SK-N-SH treated with all-trans-retinoic acid at 6 μM for 48 hours (cell line): Measurements from ENCODE around the gene LRRC42.

ENCODE experiments used
- PATZ1 ChIP-seq: fragments of 250-450 bp; sonication (Bioruptor Pico); IDR thresholded peaks from 2 replicates; pipeline ENCODE4 v1.8.0; 2020; ENCODE audit warnings: mild to moderate bottlenecking, moderate library complexity, borderline replicate concordance
- RARB ChIP-seq: fragments of 250-450 bp; sonication (Bioruptor Pico); IDR thresholded peaks from 2 replicates; pipeline ENCODE4 v1.8.0; 2021; ENCODE audit warnings: mild to moderate bottlenecking, moderate library complexity

DNA sequence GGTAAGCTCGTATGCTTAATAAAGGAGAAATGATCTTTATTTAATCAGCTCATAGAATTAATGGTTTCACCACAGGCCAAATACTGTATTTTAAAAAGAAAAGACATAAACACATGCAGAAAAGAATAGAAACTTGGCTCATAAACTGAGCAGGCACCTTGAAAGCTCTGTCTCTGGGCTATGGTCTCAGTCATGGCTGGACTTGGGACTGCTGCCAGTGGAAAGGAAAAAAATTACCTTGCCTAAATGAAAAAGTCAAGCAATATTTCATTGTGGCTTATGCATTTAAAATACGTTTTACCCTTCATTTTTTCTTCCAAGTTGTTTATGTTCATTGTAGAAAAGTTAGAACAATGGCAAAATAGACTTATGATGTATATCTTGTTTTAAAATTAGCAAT, 8.0 kb downstream of the LRRC42 start:
- TF ChIP-seq RARB (CRISPR knock-in tag) (no peak), PATZ1 (CRISPR knock-in tag) (no peak)
